HFFc6 (cell line): Measurements from ENCODE around the gene MAD2L1. TPM values are rescaled to one million over a fixed set of nuclear protein-coding genes. Genes with fewer than 3 reads are reported as not detected.
"Not testable (repeated sequence)": the region's sequence is repeated elsewhere in the genome, so short reads cannot be mapped to it uniquely, and the experiment has no call there.

ENCODE experiments used
- DNase-seq: peaks from one replicate; pipeline ENCODE4 v3.0.0-alpha.2; 2018
- H3K27ac Mint-ChIP-seq: 2 replicates; pipeline ENCODE4 v1.8.0; 2020; ENCODE audit warnings: mild to moderate bottlenecking, mixed read lengths
- H3K27me3 Mint-ChIP-seq: 2 replicates; pipeline ENCODE4 v1.8.0; 2021; ENCODE audit warnings: mild to moderate bottlenecking, moderate library complexity, mixed read lengths; ENCODE audit not compliant: insufficient read depth
- H3K36me3 Mint-ChIP-seq: 2 replicates; pipeline ENCODE4 v1.8.0; 2021; ENCODE audit warnings: low read depth, mixed read lengths
- H3K4me1 Mint-ChIP-seq: 2 replicates; pipeline ENCODE4 v1.8.0; 2020; ENCODE audit warnings: low read depth, mixed read lengths
- H3K4me3 Mint-ChIP-seq: 2 replicates; pipeline ENCODE4 v1.8.0; 2020; ENCODE audit warnings: mild to moderate bottlenecking, moderate library complexity, mixed read lengths
- H3K9me3 Mint-ChIP-seq: 2 replicates; pipeline ENCODE4 v1.8.0; 2020; ENCODE audit warnings: mild to moderate bottlenecking, mixed read lengths
- CTCF ChIP-seq: fragments of 200-600 bp; sonication (generic); IDR thresholded peaks from 2 replicates; pipeline ENCODE4 v1.5.0; 2021; ENCODE audit warnings: antibody characterized with exemption, mild to moderate bottlenecking
- total RNA-seq, 6 experiments: library from RNA; stranded (reverse); fragmentation: NEBNext Ultra II Directional; extraction: Animal tissue kit (Norgen Biotek cat#: 25700); gene quantifications; 2 replicates in 1 of 6; 3 replicates in 5 of 6; pipeline ENCODE4 v1.2.3, GENCODE V29; 2021

The MAD2L1 gene
- total RNA-seq, 6 experiments from 2014 or later: 18.3 to 36.5 (median 31.6) TPM

GRCh38 chr4:120088507-120088906 lies 21.9 kb upstream of the MAD2L1 start:
- Mint-ChIP-seq H3K27me3 (0 out of 2 replicates have a peak, but pooled peaks cover 2% of the 10 kb centered on the region), H3K4me3 (no peak overlapping the region), H3K27ac (no peak overlapping the region), H3K9me3 (no peaks in the 10 kb centered on the region; the same call in 1 of the 2 replicates), H3K4me1 (no peaks in the 10 kb centered on the region), H3K36me3 (no peaks in the 10 kb centered on the region)
- no peak for DNase-seq
- TF ChIP-seq CTCF: no peak

DNA sequence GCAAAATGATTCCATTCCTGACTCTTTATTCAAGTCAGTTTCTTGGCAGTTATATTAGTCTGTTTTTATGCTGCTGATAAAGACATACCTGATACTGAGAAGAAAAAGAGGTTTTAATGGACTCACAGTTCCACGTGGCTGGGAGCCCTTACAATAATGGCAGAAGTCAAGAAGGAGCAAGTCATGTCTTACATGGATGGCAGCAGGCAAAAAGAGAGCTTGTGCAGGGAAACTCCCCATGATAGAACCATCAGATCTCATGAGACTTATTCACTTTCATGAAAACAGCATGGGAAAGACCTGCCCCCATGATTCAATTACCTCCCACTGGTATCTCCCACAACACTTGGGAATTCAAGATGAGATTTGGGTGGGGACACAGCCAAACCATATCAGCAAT lies 21.4 kb upstream of the MAD2L1 start:
- H3K27me3 Mint-ChIP-seq, H3K4me3 Mint-ChIP-seq, H3K27ac Mint-ChIP-seq, DNase-seq, H3K36me3 Mint-ChIP-seq, H3K4me1 Mint-ChIP-seq, H3K9me3 Mint-ChIP-seq: not testable (repeated sequence)

DNA sequence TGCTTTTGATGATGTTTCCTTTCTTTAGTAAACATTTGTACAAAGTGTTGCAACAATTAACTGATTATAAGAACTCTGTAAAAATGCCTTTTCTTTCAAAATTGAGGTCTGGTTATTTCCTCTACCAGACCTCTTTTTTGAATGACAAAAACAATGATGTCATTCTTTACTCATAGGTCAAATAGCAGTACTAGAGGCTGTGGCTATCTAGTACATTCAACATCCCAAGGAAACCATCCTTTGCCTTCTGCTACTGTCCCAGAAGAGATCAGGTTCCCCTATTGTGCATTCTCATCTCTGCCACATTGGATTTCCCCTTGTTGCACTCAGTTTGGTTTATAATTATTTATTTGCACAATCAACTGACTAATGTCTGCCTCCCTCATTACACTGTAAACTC lies 19.1 kb upstream of the MAD2L1 start:
- no peaks in the 10 kb centered on the region for H3K36me3 Mint-ChIP-seq
- no peaks in the 10 kb centered on the region for H3K4me1 Mint-ChIP-seq
- no peaks in the 10 kb centered on the region; the same call in 1 of the 2 replicates for H3K9me3 Mint-ChIP-seq
- no peak overlapping the region for H3K4me3 Mint-ChIP-seq
- DNase-seq: no peak
- TF ChIP-seq CTCF: no peak
- no peaks in the 10 kb centered on the region for H3K27me3 Mint-ChIP-seq
- no peak overlapping the region for H3K27ac Mint-ChIP-seq

GRCh38 chr4:120084327-120084726 lies 17.7 kb upstream of the MAD2L1 start:
- Mint-ChIP-seq H3K4me1 (no peaks in the 10 kb centered on the region), H3K36me3 (no peaks in the 10 kb centered on the region), H3K4me3 (no peak overlapping the region), H3K27me3 (no peaks in the 10 kb centered on the region), H3K27ac (no peak overlapping the region), H3K9me3 (no peaks in the 10 kb centered on the region; the same call in 1 of the 2 replicates)
- no peak for DNase-seq
- no peak for TF ChIP-seq CTCF

GRCh38 chr4:120083152-120083551 lies 16.5 kb upstream of the MAD2L1 start:
- TF ChIP-seq CTCF: no peak
- Mint-ChIP-seq H3K36me3 (no peaks in the 10 kb centered on the region), H3K4me1 (no peaks in the 10 kb centered on the region), H3K4me3 (no peak overlapping the region), H3K27me3 (no peaks in the 10 kb centered on the region), H3K27ac (no peak overlapping the region), H3K9me3 (no peaks in the 10 kb centered on the region; the same call in 1 of the 2 replicates)
- no peak for DNase-seq

GRCh38 chr4:120082251-120082650 lies 15.6 kb upstream of the MAD2L1 start:
- DNase-seq: no peak
- no peak overlapping the region for H3K27ac Mint-ChIP-seq

More at GRCh38 chr4:120082251-120082650, 15.6 kb upstream of the MAD2L1 start:
- H3K27me3 Mint-ChIP-seq: no peaks in the 10 kb centered on the region
- H3K4me3 Mint-ChIP-seq: no peak overlapping the region
- no peaks in the 10 kb centered on the region for H3K36me3 Mint-ChIP-seq
- TF ChIP-seq CTCF: no peak
- H3K4me1 Mint-ChIP-seq: no peaks in the 10 kb centered on the region
- no peaks in the 10 kb centered on the region for H3K9me3 Mint-ChIP-seq
